ENCODE measurements around the gene CHRND.

DNA sequence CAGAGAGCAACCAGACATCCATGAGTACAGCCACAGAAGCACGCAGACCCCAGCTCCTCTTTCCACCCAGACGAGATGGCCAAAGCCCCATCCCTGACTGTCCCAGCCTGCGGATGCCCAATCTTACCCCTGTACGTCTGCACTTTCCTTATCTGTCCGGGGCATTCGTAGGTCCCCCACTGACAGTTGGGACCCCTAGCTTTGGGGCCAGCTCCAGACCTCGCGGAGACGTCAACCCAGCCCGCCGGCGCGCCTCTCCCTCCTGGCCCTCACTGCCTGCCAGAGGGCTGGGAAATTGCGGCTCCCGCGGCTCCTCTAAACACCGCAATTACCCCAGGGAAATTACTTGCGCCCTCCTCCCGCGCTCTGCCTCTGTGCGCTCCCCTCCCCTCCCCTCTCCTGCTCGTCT is 40.6 kb upstream of the CHRND start:
- TF ChIP-seq, protein P1, sequence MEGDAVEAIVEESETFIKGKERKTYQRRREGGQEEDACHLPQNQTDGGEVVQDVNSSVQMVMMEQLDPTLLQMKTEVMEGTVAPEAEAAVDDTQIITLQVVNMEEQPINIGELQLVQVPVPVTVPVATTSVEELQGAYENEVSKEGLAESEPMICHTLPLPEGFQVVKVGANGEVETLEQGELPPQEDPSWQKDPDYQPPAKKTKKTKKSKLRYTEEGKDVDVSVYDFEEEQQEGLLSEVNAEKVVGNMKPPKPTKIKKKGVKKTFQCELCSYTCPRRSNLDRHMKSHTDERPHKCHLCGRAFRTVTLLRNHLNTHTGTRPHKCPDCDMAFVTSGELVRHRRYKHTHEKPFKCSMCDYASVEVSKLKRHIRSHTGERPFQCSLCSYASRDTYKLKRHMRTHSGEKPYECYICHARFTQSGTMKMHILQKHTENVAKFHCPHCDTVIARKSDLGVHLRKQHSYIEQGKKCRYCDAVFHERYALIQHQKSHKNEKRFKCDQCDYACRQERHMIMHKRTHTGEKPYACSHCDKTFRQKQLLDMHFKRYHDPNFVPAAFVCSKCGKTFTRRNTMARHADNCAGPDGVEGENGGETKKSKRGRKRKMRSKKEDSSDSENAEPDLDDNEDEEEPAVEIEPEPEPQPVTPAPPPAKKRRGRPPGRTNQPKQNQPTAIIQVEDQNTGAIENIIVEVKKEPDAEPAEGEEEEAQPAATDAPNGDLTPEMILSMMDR (IDR thresholded peaks at IDR 0.05 in 4 of 5, conservative IDR thresholded peaks at IDR 0.05 in 1 of 5): no peak
- no peak for TF ChIP-seq POLR2A (IDR thresholded peaks at IDR 0.05)
